ENCODE measurements around the gene SEMA5A. TPM values are rescaled to one million over a fixed set of nuclear protein-coding genes. Genes with fewer than 3 reads are reported as not detected.

SEMA5A gene
- total RNA-seq, 6 experiments from 2014 or later = 54.2 to 69.7 (median 59.9) TPM

DNA sequence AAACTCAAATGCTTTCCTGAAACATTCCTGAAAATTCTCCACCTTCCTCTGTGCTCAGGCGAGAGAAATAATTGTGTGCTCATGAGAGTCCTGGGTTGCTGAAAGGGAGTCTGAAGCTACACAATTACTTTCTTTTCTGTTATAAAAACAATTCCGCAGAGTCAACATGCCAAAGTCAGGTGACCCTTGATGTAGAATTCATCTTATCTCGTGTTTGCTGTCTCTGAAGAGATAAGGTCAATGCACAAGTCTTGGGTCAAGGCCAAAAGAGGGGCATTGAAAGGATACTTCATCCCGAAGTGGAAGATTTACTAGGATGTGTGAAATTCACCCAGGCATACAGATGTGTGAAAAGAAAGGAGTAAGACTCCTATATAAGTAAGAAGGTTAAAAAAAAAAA, 493.5 kb downstream of the SEMA5A start:
- Mint-ChIP-seq H3K4me3 (no peak overlapping the region), H3K27ac (no peak overlapping the region), H3K27me3 (ENCODE audit: insufficient read depth) (no peaks in the 10 kb centered on the region), H3K9me3 (no peaks in the 10 kb centered on the region), H3K4me1 (ENCODE audit: low read depth) (peaks cover 46% of the 10 kb centered on the region), H3K36me3 (ENCODE audit: low read depth) (peaks cover 29% of the 10 kb centered on the region)
- no peak for DNase-seq
- TF ChIP-seq, protein P1, sequence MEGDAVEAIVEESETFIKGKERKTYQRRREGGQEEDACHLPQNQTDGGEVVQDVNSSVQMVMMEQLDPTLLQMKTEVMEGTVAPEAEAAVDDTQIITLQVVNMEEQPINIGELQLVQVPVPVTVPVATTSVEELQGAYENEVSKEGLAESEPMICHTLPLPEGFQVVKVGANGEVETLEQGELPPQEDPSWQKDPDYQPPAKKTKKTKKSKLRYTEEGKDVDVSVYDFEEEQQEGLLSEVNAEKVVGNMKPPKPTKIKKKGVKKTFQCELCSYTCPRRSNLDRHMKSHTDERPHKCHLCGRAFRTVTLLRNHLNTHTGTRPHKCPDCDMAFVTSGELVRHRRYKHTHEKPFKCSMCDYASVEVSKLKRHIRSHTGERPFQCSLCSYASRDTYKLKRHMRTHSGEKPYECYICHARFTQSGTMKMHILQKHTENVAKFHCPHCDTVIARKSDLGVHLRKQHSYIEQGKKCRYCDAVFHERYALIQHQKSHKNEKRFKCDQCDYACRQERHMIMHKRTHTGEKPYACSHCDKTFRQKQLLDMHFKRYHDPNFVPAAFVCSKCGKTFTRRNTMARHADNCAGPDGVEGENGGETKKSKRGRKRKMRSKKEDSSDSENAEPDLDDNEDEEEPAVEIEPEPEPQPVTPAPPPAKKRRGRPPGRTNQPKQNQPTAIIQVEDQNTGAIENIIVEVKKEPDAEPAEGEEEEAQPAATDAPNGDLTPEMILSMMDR (IDR thresholded peaks at IDR 0.05) = no peak

DNA sequence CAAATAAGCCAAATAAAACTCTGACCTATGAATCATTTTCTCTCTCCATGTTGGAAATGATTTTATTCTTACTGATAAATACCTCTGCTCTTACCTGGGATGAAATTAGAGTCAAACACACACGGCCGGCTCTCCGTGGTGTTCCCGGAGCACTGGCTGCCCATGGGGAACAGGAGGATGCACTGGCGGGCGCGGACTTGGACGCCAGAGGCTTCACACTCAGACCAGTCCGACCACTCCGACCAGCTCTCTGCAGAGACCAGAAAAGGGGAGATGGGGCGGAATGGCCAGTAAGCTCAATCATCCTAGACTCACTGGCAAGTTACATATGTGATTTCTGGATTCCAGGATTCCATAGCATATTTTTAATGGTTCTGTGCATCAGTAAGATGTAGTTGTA, 494.1 kb downstream of the SEMA5A start:
- Mint-ChIP-seq H3K4me1 (ENCODE audit: low read depth) (peaks cover 46% of the 10 kb centered on the region), H3K36me3 (ENCODE audit: low read depth) (peaks cover 29% of the 10 kb centered on the region), H3K27me3 (ENCODE audit: insufficient read depth) (no peaks in the 10 kb centered on the region), H3K9me3 (no peaks in the 10 kb centered on the region), H3K4me3 (no peak overlapping the region), H3K27ac (peak overlapping the region; percentile 48)
- TF ChIP-seq, protein P1 (IDR thresholded peaks at IDR 0.05) = no peak
- DNase-seq = no peak

DNA sequence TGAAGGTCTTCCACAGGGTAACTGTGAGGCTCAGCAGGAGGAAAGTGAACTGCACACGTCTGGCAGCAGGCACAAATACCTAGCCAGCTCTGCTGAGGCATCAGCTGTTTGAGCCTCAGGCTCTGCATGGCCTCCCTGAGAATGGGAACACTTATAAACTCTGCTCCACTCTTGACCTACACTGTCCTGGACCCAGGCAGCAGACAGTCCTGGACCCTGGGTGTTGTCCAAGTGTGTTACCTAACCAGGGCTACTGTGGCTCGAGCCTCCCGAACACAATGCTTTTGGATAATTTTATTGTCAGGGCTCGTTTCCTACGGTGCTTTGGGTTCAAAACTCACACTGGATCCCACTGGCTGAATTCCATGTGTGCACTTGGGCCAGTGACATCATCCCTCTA, 497.9 kb downstream of the SEMA5A start:
- H3K27me3 Mint-ChIP-seq (ENCODE audit: insufficient read depth) = no peaks in the 10 kb centered on the region
- no peaks in the 10 kb centered on the region for H3K9me3 Mint-ChIP-seq
- peak overlapping the region; percentile 97 for H3K27ac Mint-ChIP-seq
- peaks cover 38% of the 10 kb centered on the region for H3K4me1 Mint-ChIP-seq (ENCODE audit: low read depth)
- TF ChIP-seq, protein P1 (IDR thresholded peaks at IDR 0.05) = no peak
- peaks cover 40% of the 10 kb centered on the region for H3K36me3 Mint-ChIP-seq (ENCODE audit: low read depth)
- DNase-seq = no peak
- peak overlapping the region; percentile 66 for H3K4me3 Mint-ChIP-seq

DNA sequence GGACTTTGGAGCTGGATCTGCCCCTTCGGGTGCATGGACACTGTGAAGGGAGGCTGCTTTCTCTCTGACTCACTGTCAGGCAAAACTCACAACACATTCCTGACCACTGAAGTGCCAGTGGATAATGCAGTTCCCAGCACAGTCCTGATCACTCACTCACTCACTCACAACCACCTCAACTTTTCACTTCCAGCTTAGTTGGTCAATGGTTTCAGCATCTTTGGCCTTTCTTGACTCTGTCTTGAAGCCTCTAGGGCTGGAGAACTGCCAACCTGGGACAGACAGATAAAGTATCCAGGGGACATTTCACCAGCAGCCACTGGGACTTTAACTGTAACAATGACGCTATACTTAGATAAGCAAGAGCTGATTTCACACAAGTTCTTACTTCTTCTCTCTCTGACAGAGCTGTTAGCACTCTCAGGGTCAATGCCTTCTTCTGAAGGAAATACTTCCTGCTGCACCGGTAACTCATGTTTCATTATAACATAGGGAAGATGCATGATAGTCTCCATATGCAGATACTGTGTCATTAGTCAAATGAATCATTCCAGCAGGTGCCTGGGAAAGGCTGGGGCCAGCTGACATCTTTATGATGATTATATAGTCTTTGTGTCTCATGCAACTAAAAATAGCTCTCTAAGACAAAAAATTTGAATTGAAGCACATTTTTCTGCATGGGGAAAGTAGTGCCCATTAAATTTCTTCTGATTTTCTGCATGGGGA, 499.0 kb downstream of the SEMA5A start:
- TF ChIP-seq, protein P1 (IDR thresholded peaks at IDR 0.05) = no peak
- H3K27ac Mint-ChIP-seq = peak overlapping the region; percentile 97
- peaks cover 38% of the 10 kb centered on the region for H3K4me1 Mint-ChIP-seq (ENCODE audit: low read depth)
- H3K27me3 Mint-ChIP-seq (ENCODE audit: insufficient read depth) = no peaks in the 10 kb centered on the region
- peak; percentile 93 for DNase-seq
- peaks cover 41% of the 10 kb centered on the region for H3K36me3 Mint-ChIP-seq (ENCODE audit: low read depth)
- no peaks in the 10 kb centered on the region for H3K9me3 Mint-ChIP-seq
- peak overlapping the region; percentile 66 for H3K4me3 Mint-ChIP-seq

DNA sequence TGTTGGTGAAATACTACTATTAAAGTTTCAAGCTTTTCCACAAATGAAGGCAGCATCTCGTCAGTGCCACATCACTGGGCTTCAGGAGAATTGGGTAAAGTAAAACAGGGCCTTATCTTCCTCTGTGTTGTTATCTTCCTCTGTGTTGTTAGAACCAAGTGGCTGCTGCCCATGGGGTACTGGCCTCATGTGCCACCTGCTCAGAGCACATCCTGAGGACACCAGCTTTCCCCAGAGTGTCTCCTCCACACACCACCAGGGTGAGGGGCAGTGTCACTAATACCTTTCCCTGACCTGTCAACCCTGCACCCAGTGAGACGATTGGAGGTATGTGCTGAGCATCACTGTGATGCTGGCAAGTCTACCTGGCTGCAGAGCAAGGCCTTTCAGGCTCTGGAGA, 499.9 kb downstream of the SEMA5A start:
- TF ChIP-seq, protein P1 (IDR thresholded peaks at IDR 0.05) = no peak
- Mint-ChIP-seq H3K27me3 (ENCODE audit: insufficient read depth) (no peaks in the 10 kb centered on the region), H3K9me3 (no peaks in the 10 kb centered on the region), H3K36me3 (ENCODE audit: low read depth) (peaks cover 44% of the 10 kb centered on the region), H3K27ac (peak overlapping the region; percentile 97), H3K4me1 (ENCODE audit: low read depth) (peaks cover 38% of the 10 kb centered on the region), H3K4me3 (no peak overlapping the region; the same call in 1 of the 2 replicates)
- DNase-seq = no peak

Data from HFFc6 (cell line).